HL-60/S4 treated with phorbol 12-myristate 13-acetate at 8.2 ng/mL for 4 days and 3 days (cell line): Measurements from ENCODE around the gene CHCHD4.

ENCODE experiments used
- in situ Hi-C: fragments of 300-500 bp; cut with MboI; formaldehyde crosslinking; loops from 2 replicates; pipeline ENCODE4 v1.15.0; 2022; ENCODE audit warnings: low sequenced_read_pairs

Gene CHCHD4

DNA sequence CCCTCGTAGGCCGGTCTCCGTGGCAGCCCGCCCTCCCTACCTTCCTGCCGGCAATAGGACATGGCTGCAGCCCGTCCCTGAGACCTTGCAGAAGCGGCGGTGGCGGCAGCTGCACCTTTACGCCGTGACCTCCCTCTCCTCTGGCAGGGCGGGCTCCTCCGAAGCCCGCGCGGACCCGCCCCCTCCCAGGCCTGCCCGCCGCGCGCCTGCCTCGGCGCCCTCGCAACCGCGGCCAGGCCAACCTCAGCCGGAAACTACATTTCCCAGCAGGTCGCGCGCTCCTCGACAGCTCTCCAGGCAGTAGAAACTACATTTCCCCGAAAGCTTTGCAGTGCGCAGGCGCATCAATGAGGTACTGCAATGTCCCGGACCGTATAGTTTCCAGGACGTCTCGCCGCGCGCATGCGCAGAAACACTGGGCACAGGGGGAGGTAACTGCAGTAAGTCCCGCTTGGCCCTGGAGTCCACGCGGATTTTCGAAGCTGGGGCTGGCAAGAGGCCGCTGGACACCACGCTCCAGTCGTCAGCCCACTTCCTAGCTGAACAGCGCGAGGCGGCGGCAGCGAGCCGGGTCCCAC is at the start of gene CHCHD4, which contains the start of gene TMEM43:
Gene CHCHD4 (minus strand): TSS at position 256 of the 578 bp plus-strand sequence. CDS start 194 bp downstream, at position 62.
Gene TMEM43 (plus strand): TSS at position 438 of the 578 bp plus-strand sequence. CDS start 142 bp downstream, outside the sequence.
- in situ Hi-C loops: no loop called here

GRCh38 chr3:14172496-14172895 is 47.8 kb upstream of the CHCHD4 start:
- in situ Hi-C loops: no loop called here

- in situ Hi-C loops: no loop called here
Observed at GRCh38 chr3:14170531-14171159, 46.0 kb upstream of the CHCHD4 start.

- in situ Hi-C loops: no loop called here
Observed at GRCh38 chr3:14169871-14170270, 45.2 kb upstream of the CHCHD4 start.

GRCh38 chr3:14169435-14169834 is 44.8 kb upstream of the CHCHD4 start:
- in situ Hi-C loops: no loop called here

DNA sequence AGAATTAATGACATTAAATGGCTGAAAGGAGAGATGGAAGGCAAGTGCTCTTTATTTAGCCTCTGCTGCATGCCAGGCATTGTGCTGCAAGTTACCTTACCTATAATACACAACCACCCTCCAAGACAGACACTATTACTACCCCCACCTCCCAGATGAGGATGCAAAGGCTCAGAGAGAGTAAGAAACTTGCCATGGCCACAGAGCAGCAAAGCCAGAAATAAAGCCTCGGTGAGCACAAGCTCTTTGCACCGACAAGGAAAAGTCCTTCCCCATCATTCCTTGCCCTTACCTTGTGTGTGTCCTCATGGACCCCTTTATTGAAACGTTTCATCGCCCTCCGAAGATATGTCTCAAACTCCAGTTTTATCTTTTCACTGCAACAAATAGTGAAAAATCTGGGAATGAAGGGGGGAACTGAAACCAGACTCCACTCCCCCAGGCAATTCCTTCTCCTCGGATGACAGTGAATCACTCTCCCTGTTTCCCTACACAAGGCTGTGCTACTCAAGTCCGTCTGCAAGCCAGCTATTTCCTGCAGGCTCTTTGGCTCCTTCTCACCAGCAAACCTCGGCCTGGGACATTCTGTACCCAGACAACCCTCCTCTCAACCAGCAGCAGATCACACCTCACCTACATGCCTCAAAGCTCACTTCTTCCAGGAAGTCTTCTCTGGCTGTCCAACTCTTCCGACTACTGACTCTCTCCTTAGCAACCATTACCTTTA is 42.4 kb upstream of the CHCHD4 start:
- in situ Hi-C loops: no loop called here

GRCh38 chr3:14162178-14162577 is 37.5 kb upstream of the CHCHD4 start:
- in situ Hi-C loops: no loop called here

DNA sequence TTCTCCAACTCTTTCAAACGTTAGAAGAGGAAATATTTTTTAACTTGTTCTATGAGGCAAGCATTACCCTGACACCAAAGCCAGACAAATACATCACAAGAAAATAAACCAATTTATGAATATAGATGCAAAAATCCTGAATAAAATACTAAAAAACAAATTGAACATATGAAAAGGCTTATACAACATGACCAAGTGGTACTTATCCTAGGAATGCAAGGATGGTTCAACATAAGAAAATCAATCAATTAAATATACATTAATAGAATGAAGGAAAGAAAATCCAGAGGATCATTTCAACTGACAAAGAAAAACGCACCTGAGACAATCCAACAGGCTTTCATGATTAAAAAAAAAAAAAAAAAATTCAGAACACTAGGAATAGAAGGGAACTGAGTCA is 36.6 kb upstream of the CHCHD4 start:
- in situ Hi-C loops: no loop called here

GRCh38 chr3:14159426-14159825 is 34.8 kb upstream of the CHCHD4 start:
- in situ Hi-C loops: no loop called here

- in situ Hi-C loops: no loop called here
Observed at GRCh38 chr3:14158370-14158769, 33.7 kb upstream of the CHCHD4 start.

DNA sequence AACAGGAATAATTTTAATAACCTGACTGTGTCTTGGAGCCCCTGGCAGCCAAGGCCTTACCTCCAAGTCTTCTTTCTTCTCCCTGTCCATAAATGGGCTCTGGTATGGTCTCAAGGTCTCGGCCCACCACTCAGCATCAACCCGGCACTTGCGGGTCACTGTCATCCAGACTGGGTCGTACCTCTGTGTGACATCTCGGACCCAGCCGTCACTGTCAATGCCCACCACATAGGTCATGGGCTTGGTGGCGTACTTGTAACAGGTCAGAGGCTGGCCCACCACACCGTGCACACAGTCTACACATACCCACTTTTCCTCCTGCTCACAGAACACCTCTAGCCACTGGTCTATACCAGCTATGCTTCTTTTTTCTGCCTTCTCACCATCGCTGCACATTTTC is 33.3 kb upstream of the CHCHD4 start:
- in situ Hi-C loops: no loop called here

DNA sequence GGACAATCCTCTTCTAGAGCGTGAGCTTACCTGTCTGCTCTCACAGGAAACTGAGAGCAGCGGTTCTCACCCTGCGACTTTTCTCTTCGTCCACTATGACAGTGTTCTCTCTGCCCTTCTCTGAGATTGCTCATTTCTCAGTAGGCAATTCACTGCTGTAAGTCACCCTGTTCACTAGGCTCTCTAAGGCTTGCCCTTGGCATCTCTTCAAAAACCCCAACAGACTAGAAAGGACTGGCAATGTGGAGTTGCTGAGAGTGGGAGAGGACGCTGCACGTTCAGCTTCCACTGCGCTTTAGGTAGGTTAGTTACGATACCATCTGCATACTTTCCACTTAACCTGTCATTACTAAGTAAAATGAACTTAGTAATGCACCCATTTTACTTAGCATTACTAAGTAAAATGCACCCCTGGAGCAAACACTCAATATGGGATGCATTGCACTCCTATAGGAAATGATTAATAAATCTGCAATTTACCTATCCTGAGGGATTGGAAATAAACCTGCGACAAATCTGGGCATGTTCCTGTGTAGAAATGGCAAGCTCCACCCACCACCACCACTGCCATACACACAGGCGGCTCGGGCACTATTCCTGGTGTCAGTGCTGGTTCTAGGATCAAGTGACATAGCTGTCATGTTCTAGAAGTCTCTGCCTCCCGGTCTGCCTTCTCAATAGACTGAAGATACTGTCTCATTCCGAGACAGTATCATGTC is 32.3 kb upstream of the CHCHD4 start:
- in situ Hi-C loops: no loop called here

DNA sequence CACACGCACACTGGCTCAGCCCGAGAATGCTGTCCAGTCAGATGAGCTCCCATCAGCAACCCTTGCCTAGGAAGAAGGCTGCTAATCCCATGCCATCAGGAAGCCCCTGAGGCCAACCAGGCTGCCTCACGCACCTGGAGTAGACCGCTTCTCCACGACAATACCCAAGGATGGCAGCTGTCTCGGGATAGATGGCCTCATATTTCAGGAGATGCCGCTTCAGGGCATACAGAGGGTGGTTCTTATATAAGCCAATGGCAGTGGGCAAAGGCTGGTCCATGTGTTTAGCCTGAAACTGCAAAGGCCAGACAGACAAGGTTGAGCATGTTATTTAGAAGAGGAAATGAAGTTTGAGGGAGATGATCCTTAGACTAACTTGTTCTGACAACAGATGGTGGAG is 31.5 kb upstream of the CHCHD4 start:
- in situ Hi-C loops: no loop called here

DNA sequence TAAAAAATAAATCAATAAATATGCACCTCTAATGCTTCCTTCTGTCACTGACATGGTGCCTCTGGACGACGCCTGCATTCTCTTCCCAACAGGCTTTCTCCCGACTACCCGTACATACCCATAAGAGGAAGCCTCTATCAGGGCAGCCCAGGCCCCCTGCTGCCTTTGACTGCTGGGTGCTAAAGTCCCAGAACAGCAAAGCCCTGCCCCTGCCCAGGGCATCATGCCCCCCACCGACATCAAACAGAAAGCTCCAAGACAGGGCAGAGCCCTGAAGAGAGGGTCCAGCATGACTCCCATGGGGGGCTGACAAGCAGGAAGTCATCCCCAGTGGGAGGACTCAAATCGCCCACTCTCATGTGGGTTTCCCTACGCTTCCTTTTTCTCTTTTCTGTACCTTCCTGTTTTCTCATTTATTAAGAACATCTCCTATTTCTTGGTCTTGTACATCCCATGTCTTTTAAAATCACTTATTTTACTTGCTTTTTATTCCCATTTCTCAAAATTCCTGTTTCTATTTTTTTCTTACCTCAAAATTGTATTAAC is 30.3 kb upstream of the CHCHD4 start:
- in situ Hi-C loops: no loop called here

DNA sequence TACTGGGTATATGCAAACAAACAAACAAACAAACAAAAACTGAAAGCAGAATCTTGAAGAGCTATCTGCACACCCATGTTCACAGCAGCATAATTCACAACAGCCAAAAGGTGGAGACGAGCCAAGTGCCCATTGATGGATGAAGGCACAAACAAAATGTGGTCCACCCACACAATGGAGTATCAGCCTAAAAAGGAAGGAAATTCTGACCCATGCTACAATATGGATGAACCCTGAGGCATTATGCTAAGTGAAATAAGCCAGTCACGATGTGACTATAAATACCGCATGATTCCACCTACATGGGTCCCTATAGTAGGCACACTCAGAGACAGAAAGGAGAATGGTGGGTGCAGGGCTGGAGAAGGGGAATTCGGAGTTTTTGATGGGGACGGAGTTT is 29.6 kb upstream of the CHCHD4 start:
- in situ Hi-C loops: no loop called here

DNA sequence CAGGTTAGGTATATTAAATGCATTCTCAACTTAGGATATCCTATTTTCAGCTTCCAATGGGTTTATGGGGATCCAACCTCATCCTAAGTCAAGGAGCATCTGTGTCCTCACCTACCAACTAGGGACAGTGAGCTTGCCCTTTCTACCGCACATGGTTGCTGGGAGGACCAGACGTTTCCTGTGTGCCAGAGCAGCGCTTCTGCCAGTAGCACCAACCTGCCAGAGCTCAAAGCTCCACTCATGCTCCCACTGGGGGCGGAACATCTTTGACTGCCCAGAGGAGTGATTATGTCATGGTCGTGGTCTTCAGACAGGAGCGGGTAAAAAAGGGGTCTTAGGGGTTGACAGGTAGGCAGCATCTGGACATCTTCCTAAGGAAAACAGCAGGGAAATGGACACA is 29.0 kb upstream of the CHCHD4 start:
- in situ Hi-C loops: no loop called here

GRCh38 chr3:14152963-14153355 is 28.3 kb upstream of the CHCHD4 start:
- in situ Hi-C loops: no loop called here

DNA sequence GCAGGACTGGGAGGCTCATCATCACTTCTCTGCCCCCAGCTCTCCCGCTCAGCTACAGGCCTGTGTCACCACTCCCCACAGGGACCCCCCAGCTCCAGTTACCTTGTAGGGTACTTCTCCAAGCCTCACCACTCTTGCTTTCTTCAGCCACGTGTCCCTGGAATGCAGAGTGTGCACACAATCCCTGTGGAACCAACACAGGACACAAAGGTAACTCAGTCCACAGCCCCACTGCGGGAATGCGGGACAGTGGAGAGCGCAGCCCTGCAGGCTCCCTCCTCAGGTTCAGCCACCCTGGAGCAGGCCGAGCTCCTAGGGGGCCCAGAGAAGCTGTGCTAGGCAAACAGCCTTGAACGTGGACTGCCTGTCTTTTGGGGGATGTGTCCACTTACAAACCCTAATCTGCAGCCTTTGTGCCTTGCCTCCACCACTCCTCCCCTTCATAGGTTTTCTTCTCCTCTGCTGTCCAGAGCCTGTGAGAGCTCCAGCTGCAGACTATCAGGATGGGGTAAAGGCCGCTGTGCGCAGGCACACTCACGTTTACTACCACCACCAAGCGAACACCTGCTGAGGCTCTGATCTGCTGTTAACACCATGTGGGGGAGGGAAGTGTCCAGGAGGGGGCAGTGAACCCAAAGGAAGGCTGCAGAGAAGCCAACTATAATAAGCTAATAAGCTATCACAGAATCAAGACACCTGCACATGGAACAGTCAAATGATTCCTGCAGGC is 27.7 kb upstream of the CHCHD4 start:
- in situ Hi-C loops: no loop called here

DNA sequence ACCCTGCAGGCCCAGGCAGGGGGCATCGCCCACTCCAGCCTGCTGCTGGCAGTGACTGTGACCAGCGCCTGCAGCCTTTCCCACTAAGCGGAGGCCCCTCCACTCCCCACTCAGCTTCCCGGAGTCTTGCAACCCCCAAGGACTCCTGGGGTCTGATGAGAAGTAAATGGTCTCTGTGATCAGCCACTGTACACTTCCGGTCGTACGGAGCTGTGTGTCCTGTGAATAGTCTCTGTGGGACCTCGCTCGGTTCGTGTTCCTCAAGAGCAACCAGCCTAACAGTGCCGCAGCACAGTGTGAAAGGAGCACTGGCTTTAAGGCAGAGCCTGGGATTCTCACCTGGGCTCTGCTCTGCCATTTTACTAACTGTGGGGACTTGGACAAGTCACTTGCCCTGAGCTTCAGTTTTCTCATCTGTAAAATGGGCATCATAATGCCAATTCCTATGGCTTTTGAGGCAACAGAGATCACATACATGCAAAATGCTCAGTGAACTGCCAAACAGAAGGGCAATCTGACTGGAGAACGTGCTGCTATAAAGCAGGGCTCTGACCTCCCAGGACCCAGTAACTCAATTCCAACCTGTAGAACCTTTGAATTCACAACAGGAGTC is 26.9 kb upstream of the CHCHD4 start:
- in situ Hi-C loops: no loop called here
